GM19035 (cell line): ENCODE data around the gene TRDN.

ENCODE experiments used
- ATAC-seq: cut with Tn5 transposase; IDR thresholded peaks from one replicate; pipeline ENCODE4 v1.9.1; 2021; ENCODE audit not compliant: unreplicated experiment

Gene TRDN

DNA sequence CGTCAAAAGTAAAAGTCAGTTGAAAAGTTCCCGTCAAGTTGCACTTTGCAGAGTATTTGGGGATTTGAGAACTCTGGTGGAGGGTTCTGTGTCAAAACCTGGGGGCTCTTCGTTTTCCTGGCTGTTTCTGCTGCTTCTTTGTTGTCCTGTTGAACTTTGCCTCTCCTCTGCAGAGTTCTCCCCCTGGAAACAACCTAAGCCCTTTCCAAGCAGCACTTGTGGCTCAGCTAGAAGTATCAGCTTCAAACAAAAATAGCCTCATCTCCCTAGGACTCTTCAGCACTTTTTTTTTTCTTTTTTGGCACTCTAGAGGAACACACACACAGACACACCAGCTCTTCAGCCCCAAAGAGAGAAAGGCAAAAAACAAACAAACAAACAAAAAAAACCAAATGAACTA lies at the start of gene TRDN:
TRDN (minus strand) TSS at position 169 of the 400 bp plus-strand sequence. CDS start 175 bp downstream, outside the sequence.
- ATAC-seq = no peak

DNA sequence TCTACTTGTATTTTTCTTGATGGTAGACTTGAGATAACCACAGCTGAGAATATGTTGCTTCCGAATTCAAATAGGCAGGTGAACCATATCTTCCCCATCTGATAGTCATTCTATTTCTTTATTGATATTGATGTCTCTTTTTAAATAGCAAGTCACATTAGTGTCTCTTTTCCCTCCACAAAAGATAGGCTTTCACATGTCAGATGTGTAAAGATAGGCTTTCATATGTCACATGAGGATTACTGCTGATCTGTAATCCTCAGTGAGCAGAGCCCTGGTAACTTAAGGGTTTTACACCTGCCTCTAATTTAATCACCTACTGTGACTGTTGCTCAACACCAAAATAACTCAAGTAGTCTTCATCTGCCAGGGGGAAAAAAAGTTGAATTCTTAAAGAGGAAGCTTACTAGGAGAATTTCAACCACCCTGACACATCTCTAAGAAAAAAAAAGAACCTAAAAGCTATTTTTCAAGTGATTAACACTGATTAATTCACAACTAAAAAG lies 45.3 kb upstream of the TRDN start:
- ATAC-seq = no peak

GRCh38 chr6:123677897-123678296 lies 41.1 kb upstream of the TRDN start:
- ATAC-seq = no peak

GRCh38 chr6:123676793-123677192 lies 40.0 kb upstream of the TRDN start:
- ATAC-seq = no peak

DNA sequence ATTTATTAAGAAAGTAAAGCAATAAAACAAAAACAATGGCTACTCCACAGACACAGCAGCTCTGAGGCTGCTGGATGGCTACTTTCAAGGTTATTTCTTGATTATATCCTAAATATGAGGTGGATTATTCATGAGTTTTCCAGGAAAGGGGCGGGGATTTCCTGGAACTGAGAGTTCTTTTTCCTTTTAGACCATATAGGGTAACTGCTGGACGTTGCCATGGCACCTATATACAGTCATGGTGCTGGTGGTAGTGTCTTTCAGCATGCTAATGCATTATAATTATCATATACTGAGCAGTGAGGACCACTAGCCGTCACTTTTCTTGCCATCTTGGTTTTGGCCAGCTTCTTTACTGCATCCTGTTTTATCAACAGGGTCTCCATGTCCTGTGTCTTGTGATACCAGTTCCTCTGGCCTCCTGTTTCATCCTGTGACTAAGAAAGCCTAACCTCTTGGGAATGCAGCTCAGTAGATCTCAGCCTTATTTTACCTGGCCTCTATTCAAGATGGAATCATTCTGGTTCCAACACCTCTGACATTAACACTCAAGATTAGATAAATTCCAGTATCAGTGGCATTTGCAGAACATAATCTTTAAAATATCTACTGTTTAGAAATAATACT lies 32.3 kb upstream of the TRDN start:
- ATAC-seq = no peak

DNA sequence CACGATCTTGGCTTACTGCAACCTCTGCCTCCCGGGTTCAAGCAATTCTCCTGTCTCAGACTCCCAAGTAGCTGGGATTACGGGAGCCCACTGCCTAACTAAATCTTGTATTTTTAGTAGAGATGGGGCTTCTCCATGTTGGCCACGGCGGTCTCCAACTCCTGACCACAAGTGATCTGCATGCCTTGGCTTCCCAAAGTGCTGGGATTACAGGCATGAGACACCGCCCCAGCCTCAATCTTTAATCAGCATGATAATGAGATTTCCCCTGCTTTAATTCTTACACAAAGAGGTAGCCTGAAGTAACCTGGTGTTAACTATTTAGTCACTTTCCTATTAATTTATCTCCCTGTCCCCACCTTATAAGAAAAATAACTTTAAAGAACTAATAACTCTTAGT lies 31.3 kb upstream of the TRDN start:
- ATAC-seq = no peak

GRCh38 chr6:123663436-123663835 lies 26.7 kb upstream of the TRDN start:
- no peak for ATAC-seq

DNA sequence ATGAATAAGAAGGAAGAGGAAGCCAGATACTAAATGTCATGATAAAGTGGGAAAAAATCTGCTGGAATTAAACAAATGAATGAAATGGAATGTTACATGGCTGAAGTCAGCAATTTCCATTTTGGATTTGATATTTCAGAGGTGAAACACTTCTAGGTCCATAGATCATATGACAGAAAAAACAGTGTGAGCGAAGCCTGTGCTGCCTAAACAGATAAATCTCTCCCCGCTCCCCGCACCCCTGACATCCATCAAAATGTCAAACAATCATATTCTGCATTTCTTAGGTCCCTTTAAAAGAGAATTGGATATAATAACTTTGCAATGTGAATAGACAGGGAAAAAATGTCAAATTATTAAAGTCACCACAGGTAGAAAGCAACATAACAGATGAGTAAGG lies 26.0 kb upstream of the TRDN start:
- ATAC-seq = no peak

- ATAC-seq = no peak
Measured at GRCh38 chr6:123661105-123661891, 24.5 kb upstream of the TRDN start.

- no peak for ATAC-seq
Measured at GRCh38 chr6:123659960-123660748, 23.4 kb upstream of the TRDN start.

DNA sequence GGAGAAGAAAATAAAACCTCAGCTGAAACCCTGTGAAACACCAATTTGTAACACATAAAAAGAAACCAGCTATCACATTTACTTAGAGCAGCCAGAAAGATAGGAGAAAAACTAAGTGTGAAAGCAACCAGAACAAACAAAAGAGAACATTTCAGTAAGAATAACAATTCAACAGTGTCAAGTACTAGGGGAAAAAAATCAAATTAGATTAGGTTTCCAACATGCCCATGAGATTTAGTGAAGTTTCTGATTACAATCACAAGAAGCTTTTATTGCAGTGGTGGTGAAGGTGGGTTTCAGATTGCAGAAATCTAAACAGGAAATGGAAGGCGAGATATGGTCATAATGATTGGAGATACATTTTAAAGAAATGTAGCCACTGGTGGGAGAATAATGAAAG lies 22.1 kb upstream of the TRDN start:
- no peak for ATAC-seq

GRCh38 chr6:123655521-123656306 lies 19.0 kb upstream of the TRDN start:
- peak; percentile 84 for ATAC-seq

DNA sequence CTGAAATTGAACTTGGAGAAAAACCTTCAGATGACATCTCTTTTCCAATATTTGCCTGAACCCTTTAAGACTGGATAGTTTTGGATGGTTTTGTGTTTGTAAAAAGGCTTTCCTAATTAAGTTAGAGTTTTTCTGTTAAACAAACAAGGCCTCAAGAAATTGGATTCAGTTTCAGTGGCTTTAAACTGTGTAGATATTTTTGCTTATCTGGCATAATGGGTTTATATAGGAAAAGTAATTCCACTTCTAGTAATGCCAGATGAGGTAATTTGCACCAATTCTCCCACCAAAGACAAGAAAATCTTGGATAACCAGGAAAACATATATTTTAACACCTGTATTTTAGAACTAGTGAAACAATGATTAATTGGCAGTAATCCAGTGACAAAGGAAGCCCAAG lies 12.0 kb upstream of the TRDN start:
- no peak for ATAC-seq

- ATAC-seq = no peak
Measured at GRCh38 chr6:123648020-123648580, 11.3 kb upstream of the TRDN start.

- ATAC-seq = no peak
Measured at GRCh38 chr6:123641497-123641896, 4.7 kb upstream of the TRDN start.

- no peak for ATAC-seq
Measured at GRCh38 chr6:123640567-123641187, 3.9 kb upstream of the TRDN start.

GRCh38 chr6:123638865-123639264 lies 2.1 kb upstream of the TRDN start:
- ATAC-seq = no peak

GRCh38 chr6:123636282-123636681 lies 468 bp downstream of the TRDN start:
- no peak for ATAC-seq

DNA sequence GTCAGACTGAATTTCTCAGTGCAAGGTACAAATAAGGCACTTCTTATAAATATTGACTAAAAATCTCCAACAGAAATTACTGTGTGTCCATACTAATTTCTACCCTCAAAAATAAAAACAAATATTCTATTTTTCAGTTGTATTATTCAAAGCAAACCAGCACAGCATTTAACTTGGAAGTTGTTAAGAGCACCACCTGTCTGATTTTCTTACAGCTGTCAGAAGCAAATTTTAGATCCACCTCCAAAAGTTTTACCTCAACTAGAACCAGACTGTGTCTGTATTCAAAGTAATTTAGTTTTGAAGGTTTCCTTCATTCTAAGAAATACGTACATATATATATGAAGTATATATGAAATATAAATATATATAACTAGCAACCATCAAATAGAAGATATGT lies 1.2 kb downstream of the TRDN start:
- no peak for ATAC-seq

DNA sequence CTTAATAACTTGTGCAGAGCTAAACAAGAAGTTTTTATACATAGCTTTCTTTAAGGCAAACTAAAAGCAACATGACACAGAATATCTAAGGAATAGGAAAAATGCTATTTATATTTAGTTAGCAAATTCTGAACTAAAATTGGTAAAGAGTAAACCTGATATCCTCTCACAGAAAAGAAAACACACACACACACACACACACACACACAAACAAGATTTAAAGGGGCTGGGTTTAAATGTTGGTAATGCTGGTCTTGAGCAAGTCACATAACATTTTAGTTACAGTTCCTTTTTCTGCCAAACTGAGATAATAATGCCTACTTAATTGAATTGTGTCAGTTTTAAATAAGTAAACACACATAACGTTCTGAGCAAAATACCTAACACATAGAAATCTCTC lies 1.6 kb downstream of the TRDN start:
- no peak for ATAC-seq
